Omental fat pad (tissue), 4 donors: ENCODE results near the gene GFM1. TPM values are rescaled to one million over a fixed set of nuclear protein-coding genes. Genes with fewer than 3 reads are reported as not detected.

ENCODE experiments used
- ATAC-seq: fragments of 150-250 bp; one replicate; pipeline ENCODE4 v1.9.1; 2016; ENCODE audit warnings: mild to moderate bottlenecking, moderate library complexity; ENCODE audit not compliant: low FRiP score
- DNase-seq: peaks from one replicate; pipeline ENCODE4 v3.0.0-alpha.2; 2019; ENCODE audit warnings: low spot score
- total RNA-seq, 4 donors: library from RNA; depleted of rRNA; stranded (reverse); fragments of >200 nt; gene quantifications; one replicate each; pipeline ENCODE4 v1.1.0, GENCODE V29; 2016
- TF ChIP-seq, protein P1 (sequence below), 3 donors: fragments of 450-650 bp; IDR thresholded peaks; one replicate each; pipeline ENCODE4 v1.5.1; 2016 to 2017; ENCODE audit warnings: antibody characterized with exemption in 3 of 3, mild to moderate bottlenecking in 3 of 3, moderate library complexity in 2 of 3

Gene GFM1
- total RNA-seq, 4 donors from 2014 or later = 45.4 to 91.4 (median 60.0) TPM

DNA sequence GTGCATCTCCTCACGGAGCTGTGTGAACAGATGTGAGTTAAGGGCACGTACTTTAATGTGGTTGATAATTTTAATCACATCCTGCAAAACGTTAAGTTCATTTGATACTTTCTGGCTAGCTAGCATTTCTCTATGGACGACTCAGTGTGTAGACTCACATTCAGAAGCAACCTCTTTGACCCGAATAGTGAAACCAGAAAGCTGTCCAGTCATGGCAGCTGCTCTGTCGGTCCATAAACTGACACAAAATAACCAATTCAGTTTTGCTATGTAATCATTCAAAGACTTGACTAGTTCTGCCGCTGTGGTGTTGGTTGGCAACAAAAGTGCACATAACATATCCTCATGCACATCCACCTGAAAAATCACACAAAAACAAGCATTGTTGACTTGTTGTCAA, 3.7 kb upstream of the GFM1 start:
- no peak for DNase-seq
- ATAC-seq = no peak
- TF ChIP-seq, protein P1, sequence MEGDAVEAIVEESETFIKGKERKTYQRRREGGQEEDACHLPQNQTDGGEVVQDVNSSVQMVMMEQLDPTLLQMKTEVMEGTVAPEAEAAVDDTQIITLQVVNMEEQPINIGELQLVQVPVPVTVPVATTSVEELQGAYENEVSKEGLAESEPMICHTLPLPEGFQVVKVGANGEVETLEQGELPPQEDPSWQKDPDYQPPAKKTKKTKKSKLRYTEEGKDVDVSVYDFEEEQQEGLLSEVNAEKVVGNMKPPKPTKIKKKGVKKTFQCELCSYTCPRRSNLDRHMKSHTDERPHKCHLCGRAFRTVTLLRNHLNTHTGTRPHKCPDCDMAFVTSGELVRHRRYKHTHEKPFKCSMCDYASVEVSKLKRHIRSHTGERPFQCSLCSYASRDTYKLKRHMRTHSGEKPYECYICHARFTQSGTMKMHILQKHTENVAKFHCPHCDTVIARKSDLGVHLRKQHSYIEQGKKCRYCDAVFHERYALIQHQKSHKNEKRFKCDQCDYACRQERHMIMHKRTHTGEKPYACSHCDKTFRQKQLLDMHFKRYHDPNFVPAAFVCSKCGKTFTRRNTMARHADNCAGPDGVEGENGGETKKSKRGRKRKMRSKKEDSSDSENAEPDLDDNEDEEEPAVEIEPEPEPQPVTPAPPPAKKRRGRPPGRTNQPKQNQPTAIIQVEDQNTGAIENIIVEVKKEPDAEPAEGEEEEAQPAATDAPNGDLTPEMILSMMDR (IDR thresholded peaks at IDR 0.05) = no peak

- ATAC-seq (no peak), DNase-seq (no peak)
- TF ChIP-seq, protein P1 (IDR thresholded peaks at IDR 0.05) = no peak
These were observed 2.3 kb upstream of the GFM1 start for GRCh38 chr3:158642005-158642404.

DNA sequence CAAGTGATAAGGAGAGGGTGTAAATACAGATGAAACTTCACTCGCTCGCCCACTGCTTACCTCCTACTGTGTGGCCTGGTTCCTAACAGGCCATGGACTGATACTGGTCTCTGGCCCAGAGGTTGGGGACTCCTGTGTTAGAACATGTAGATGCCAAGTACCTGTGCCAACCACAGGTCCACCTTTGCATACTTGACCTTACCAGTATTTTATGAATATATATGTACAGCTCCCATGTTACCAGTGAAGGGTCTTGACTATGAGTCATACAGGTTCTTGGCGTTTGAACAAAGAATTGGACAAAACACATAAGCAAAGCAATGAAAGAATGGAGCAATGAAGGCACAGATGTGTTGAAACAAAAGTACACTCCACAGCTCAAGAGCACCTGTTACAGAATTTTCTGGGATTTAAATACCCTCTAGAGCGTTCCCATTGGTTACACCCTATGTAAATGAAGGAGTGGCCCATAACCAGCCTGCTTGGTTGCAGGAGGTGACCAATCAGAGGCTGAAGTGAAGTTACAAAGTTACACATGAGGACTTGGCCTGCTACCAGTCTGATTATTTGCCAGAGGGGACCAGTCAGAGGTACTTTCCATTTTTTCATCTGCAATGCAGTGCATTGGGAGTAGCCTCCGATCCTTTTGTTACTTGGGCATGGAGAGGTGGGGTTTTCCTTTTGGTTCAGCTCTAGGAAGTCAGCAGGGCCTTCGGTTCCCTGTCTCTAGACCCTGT, 1.7 kb upstream of the GFM1 start:
- TF ChIP-seq, protein P1 (IDR thresholded peaks at IDR 0.05) = no peak
- no peak for DNase-seq
- no peak for ATAC-seq

DNA sequence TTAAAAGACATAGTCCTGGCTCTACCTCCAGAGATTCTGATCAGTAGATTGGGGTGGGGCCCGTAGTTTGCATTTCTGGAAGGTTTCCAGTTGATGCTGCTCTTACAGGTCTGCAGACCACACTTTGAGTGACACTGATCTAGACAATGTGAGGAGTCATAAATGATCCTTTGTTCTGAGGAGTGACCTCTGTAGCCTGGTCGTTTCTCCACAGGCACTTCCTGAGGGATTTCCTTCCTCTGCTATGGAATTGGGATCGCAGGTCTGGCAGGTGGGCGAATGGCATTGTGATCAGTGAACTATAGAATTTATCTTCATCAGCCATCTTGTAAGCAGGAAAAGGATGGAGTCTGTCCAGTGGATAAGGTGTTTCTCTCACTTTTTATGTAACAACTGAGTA, 5.5 kb downstream of the GFM1 start:
- DNase-seq (no peak), ATAC-seq (no peak)

GRCh38 chr3:158651192-158651591, 6.9 kb downstream of the GFM1 start:
- DNase-seq (no peak), ATAC-seq (no peak)
- TF ChIP-seq, protein P1 (IDR thresholded peaks at IDR 0.05) = no peak

More for the DNA sequence above, 5.5 kb downstream of the GFM1 start:
- TF ChIP-seq, protein P1 (IDR thresholded peaks at IDR 0.05) = no peak

DNA sequence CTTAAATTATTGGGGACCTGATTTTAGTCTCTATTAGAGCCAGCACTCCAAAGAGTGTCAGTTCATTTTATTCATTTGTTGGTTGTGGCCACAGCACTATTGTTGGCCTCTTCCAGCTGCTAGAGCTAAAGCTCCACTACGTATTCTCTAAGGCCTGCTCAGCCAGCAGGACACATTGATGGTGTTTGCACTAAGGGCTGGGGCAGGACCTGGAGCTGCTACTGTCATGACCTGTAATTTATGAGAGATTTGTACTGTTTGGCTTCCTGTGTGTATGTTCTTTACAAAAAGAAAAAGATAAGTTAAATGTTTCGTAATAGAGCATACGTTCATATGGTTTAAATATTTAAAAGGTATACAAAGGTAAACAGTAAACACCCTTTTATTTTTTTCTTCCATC, 8.1 kb downstream of the GFM1 start:
- TF ChIP-seq, protein P1 (IDR thresholded peaks at IDR 0.05) = no peak
- ATAC-seq = no peak

DNA sequence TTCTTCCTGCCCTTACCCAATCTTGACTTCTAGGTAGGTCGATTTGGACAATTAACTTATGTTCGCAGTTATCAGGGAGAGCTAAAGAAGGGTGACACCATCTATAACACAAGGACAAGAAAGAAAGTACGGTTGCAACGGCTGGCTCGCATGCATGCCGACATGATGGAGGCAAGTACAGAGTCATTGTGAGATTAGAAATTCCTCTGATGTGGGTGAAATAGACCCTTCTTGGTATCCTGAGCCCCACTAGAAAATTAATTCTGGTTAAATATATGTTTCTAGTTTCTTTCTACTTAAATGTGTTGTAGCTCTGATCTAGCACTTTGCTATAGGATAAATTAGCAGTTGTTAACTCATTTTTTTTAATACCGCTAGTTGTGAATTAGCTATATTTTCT, 14.6 kb downstream of the GFM1 start:
- TF ChIP-seq, protein P1 (IDR thresholded peaks at IDR 0.05) = no peak
- DNase-seq (no peak), ATAC-seq (no peak)

More for the DNA sequence above, 8.1 kb downstream of the GFM1 start:
- DNase-seq = no peak
